Activated naive CD8-positive, alpha-beta T cell treated with anti-CD3 and anti-CD28 coated beads, Interleukin-2, amount 10 ng/mL, durations not matched to agents 7 days and 5 days (primary cell): ENCODE data around the gene BMPER. TPM values are rescaled to one million over a fixed set of nuclear protein-coding genes. Genes with fewer than 3 reads are reported as not detected.

Experiments used
- ATAC-seq: fragments of 150-1000 bp; cut with Tn5 transposase; one replicate; pipeline ENCODE4 v1.10.0; 2021; ENCODE audit warnings: low read depth, moderate library complexity
- POLR2A ChIA-PET: fragments of 350-600 bp; sonication (Branson Sonifier 250); formaldehyde crosslinking; loops from one replicate; lab custom pipeline; 2021; ENCODE audit warnings: antibody characterized with exemption; lab: Charles Lee
- DNase-seq: peaks from one replicate; pipeline ENCODE4 v3.0.0; 2021
- H3K27ac Mint-ChIP-seq: one replicate; pipeline ENCODE4 v1.8.0; 2022; ENCODE audit warnings: mild to moderate bottlenecking, mixed read lengths
- H3K27me3 Mint-ChIP-seq: one replicate; pipeline ENCODE4 v1.8.0; 2022; ENCODE audit warnings: mild to moderate bottlenecking, moderate library complexity, mixed read lengths
- H3K36me3 Mint-ChIP-seq: one replicate; pipeline ENCODE4 v1.8.0; 2021; ENCODE audit warnings: mild to moderate bottlenecking, mixed read lengths
- H3K4me1 Mint-ChIP-seq: one replicate; pipeline ENCODE4 v1.8.0; 2021; ENCODE audit warnings: mixed read lengths
- H3K4me3 Mint-ChIP-seq: one replicate; pipeline ENCODE4 v1.8.0; 2022; ENCODE audit warnings: mild to moderate bottlenecking, moderate library complexity, mixed read lengths
- H3K9me3 Mint-ChIP-seq: one replicate; pipeline ENCODE4 v1.8.0; 2021; ENCODE audit warnings: mixed read lengths
- total RNA-seq, 2 experiments: library from RNA; stranded (reverse); gene quantifications; one replicate each; pipeline ENCODE4 v1.2.3, GENCODE V29; 2021

Gene BMPER
- total RNA-seq, 2 experiments from 2014 or later: not detected

DNA sequence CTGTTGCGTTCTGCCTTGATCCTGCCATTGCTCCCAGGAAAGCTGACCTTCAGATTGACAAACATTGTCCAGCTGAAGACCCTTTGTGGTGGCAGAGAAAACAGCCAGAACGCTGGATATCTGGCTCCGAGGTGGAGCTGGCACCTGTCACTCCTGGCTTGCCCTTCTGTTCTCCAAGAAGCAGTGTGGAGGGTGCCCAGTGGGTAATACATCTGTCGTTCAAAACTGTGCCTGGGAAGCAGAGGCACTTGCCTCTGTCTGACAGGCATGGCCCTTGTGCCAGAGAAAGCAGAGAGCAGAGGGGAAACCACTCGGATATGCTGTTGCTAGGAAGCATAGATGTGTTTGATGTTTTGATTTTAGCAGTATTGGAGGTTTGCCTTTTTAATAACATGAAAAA is 231.4 kb downstream of the BMPER start:
- no peak overlapping the region for H3K4me3 Mint-ChIP-seq
- POLR2A ChIA-PET: no interaction called here
- no peak overlapping the region for H3K27ac Mint-ChIP-seq
- no peaks in the 10 kb centered on the region for H3K4me1 Mint-ChIP-seq
- H3K36me3 Mint-ChIP-seq: no peaks in the 10 kb centered on the region
- DNase-seq: no peak
- H3K27me3 Mint-ChIP-seq: no peaks in the 10 kb centered on the region
- no peak for ATAC-seq
- no peaks in the 10 kb centered on the region for H3K9me3 Mint-ChIP-seq

DNA sequence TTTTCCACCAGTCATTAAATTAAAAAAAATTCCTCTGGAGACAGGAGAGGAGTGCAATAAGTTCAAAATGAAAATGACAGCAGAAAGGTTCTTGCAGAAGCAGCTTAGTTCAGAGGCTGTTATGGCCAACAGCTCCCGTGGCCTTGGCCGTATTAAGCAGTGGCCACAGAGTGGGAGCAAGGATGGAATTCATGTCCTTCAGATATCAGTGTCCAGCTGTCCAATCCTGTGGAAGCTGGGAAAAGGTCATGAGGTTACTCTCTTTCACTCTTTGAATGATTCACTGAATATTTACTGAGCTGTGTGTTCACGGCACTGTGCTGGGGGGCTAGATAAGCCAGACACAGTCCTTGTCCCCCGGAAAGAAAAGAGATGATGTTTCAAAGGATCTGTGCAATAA is 231.8 kb downstream of the BMPER start:
- H3K27me3 Mint-ChIP-seq: no peaks in the 10 kb centered on the region
- no peaks in the 10 kb centered on the region for H3K4me1 Mint-ChIP-seq
- POLR2A ChIA-PET: no interaction called here

DNA sequence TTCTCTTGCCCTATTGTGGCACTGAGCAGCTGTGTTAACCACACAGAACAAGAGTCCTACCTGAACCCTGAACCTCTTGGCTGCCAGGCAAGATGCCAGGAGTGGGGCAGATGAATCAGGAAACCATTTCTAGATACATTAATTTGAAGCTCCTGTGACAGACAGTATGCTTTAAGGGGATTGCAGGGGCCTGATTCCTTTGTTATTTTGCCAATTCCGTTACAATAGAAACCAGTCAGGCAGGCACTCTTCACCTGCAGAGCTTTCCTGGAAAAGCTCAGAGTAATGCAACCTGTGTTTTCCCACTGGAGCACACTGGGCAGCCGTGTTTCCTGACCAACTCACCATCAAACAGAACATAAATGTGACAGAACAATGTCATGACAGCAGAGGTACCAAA is 233.1 kb downstream of the BMPER start:
- ATAC-seq (no peak), DNase-seq (no peak)
- H3K4me1 Mint-ChIP-seq: no peaks in the 10 kb centered on the region
- no peak overlapping the region for H3K4me3 Mint-ChIP-seq
- POLR2A ChIA-PET: no interaction called here
- no peaks in the 10 kb centered on the region for H3K27me3 Mint-ChIP-seq
- H3K27ac Mint-ChIP-seq: no peak overlapping the region
- H3K9me3 Mint-ChIP-seq: no peaks in the 10 kb centered on the region
- no peaks in the 10 kb centered on the region for H3K36me3 Mint-ChIP-seq

More for the DNA sequence above, 231.8 kb downstream of the BMPER start:
- Mint-ChIP-seq H3K4me3 (no peak overlapping the region), H3K36me3 (no peaks in the 10 kb centered on the region), H3K27ac (no peak overlapping the region), H3K9me3 (no peaks in the 10 kb centered on the region)
- no peak for ATAC-seq
- no peak for DNase-seq

DNA sequence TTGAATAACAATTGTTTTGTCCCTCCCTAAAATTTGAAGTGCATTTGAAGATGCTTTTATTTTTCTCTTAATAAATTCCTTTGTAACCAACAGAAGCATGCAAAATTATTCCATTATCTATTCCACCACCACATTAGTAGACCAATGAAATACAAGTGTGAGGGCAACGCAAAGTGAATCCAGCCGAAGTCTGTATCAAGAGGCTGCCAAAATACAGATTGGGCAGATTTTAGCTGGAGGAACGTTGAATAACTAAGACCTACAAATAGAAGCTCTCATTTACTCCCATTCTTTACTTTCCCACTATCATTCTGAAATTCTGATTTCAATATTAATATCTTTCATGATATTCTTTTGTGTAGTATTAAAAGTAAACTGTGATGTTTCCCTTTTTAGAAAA is 233.7 kb downstream of the BMPER start:
- DNase-seq (no peak), ATAC-seq (no peak)
- no peak overlapping the region for H3K27ac Mint-ChIP-seq
- H3K4me3 Mint-ChIP-seq: no peak overlapping the region
- no peaks in the 10 kb centered on the region for H3K27me3 Mint-ChIP-seq
- H3K9me3 Mint-ChIP-seq: no peaks in the 10 kb centered on the region
- POLR2A ChIA-PET: no interaction called here
- H3K36me3 Mint-ChIP-seq: no peaks in the 10 kb centered on the region
- H3K4me1 Mint-ChIP-seq: no peaks in the 10 kb centered on the region

DNA sequence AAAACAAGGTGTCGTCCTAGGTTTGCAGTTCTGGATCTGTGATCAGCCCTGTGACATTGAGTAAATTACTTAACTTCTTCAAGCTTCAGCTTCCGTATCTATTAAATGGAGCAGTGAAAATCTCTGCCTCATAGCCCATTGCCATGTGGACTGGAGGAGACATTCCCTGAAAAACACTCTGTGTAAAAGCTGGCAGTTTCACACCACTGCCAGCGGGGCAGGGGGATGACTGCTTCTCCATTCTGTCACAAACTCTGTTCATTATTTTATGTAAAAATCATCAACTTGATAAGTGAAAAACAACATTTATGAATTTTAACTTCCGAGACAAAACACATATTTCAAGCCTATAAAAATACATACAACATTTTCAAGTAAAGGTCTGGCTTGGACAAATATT is 234.7 kb downstream of the BMPER start:
- DNase-seq (no peak), ATAC-seq (no peak)
- H3K4me3 Mint-ChIP-seq: no peak overlapping the region
- no peaks in the 10 kb centered on the region for H3K9me3 Mint-ChIP-seq
- no peak overlapping the region for H3K27ac Mint-ChIP-seq
- POLR2A ChIA-PET: no interaction called here
- H3K4me1 Mint-ChIP-seq: no peaks in the 10 kb centered on the region
- no peaks in the 10 kb centered on the region for H3K27me3 Mint-ChIP-seq
- H3K36me3 Mint-ChIP-seq: no peaks in the 10 kb centered on the region

DNA sequence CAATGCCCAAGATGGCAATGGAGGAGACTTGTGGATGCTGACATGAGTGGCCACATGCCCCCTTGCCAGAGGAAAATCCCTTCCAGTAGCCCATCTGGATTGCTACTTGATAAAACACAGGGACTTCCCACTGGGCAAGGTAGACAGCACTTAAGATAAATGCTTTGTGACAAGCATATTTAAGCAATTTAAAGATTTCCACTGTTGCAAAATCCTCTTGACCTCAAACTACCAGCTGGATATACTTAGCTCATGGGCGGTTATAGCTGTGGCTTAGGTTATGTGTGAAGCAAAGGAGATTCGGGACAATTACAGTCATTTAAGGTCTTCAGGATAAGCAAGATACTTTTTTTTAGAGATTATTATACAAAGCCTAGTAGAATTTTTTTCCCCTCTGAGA is 238.1 kb downstream of the BMPER start:
- Mint-ChIP-seq H3K27me3 (no peaks in the 10 kb centered on the region), H3K27ac (no peak overlapping the region), H3K4me3 (no peak overlapping the region), H3K36me3 (no peaks in the 10 kb centered on the region), H3K9me3 (no peaks in the 10 kb centered on the region), H3K4me1 (no peaks in the 10 kb centered on the region)
- ATAC-seq (no peak), DNase-seq (no peak)
- POLR2A ChIA-PET: no interaction called here

DNA sequence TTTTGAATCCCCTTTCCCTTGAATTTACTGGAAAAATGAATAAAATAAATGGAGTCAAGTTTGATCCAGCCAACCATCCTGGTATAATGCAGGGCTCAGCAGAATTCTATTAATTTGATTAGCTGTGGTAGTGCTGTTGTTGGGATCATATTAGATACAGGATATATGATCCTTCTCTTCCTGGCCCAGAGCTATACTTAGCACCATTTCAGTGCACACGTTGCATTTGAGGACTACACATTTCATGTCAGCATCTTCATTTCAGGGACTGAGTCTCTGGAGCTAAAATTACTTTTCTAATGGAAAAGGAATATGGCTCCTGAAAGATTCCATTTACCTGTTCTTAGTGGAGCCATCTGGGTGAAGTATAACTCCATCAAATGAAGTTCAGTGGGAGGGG is 240.3 kb downstream of the BMPER start:
- Mint-ChIP-seq H3K4me3 (no peak overlapping the region), H3K4me1 (no peaks in the 10 kb centered on the region), H3K9me3 (no peaks in the 10 kb centered on the region), H3K27ac (no peak overlapping the region), H3K36me3 (no peaks in the 10 kb centered on the region), H3K27me3 (no peaks in the 10 kb centered on the region)
- DNase-seq: no peak
- POLR2A ChIA-PET: no interaction called here
- no peak for ATAC-seq

DNA sequence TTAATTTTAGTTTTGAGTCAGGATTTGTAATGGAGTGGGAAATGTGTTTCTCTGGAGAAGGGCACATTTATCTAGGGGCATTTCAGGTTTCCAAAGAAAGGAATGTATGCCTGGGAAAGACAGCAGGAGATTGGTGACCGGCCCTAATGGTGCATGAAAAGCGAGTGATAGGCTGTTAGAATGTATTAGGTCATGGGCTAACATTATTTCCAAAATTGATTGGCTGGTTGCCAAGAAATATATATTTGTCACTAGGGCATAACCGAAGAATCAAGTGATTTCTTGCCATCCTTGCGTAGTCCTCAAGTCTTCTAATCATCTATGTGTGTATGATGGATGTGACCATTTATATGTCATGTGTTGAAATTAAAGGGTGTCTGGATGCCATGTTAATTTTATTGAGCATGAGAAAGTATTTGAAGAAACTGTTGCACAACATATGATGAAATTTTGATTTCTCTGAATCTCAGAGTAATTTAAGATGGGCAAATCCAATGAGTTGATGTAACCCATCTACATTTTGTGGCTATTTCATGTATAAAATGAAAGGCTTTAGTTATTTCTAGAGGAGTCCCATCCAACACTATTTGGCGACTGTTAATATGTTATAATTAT is 248.4 kb downstream of the BMPER start:
- Mint-ChIP-seq H3K36me3 (no peaks in the 10 kb centered on the region), H3K4me1 (no peaks in the 10 kb centered on the region), H3K9me3 (peaks cover 3% of the 10 kb centered on the region), H3K27ac (no peak overlapping the region), H3K4me3 (no peak overlapping the region), H3K27me3 (no peaks in the 10 kb centered on the region)
- POLR2A ChIA-PET: no interaction called here
- DNase-seq: no peak
- no peak for ATAC-seq

DNA sequence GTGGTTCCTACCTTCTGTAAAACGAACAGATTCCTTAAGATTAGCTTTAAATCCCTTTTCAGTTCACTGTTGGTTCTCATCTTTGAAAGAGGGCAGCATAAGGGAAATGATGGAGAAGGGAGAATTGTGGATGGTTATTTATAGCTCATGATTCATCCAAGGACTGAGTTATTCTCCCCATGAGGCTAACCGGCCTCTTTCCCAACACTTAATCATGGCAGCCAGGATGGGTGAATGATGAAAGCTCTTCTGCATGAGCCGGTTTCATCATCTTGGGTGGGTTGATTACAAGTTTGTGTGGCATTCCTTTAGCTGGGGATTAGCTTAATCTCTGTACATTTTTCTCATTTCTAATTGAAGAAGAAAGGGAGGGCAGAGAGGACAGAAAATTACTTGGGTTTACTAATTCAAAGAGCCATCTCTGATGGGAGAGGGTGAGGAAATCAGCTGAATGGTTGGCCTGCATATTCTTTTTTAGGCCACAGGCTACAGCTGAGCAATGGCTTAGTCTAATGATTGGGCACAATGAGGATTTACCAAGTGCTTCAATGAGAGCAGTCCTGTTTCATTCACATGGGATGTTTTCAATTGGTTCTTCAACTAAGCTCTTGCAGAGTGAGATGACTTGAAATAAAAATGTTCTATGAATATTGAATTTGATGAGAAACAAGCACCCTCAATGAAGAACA is 250.0 kb downstream of the BMPER start:
- no peak overlapping the region for H3K4me3 Mint-ChIP-seq
- ATAC-seq: no peak

DNA sequence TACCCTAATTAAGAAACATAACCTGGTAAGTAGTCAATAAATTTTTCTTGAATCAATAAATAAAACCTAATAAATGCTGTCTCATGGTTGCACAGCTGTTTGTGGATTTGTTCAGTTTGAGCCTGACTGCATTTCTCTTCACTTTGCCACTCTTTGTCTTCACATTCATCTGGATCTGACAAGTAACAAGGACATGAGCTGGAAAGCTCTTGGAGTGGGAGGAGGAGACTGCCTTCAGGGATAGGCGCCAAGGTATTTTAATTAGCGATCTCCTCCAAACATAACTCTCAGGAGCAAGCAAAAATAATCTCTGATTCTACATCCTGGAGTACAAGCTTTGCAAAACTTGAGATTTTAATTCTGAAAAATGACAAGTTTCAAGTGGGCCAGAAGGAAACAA is 251.0 kb downstream of the BMPER start:
- H3K27ac Mint-ChIP-seq: no peak overlapping the region
- H3K4me1 Mint-ChIP-seq: no peaks in the 10 kb centered on the region
- H3K27me3 Mint-ChIP-seq: no peaks in the 10 kb centered on the region

More for the DNA sequence above, 250.0 kb downstream of the BMPER start:
- no peak for DNase-seq
- Mint-ChIP-seq H3K36me3 (no peaks in the 10 kb centered on the region), H3K9me3 (peaks cover 3% of the 10 kb centered on the region), H3K4me1 (no peaks in the 10 kb centered on the region), H3K27me3 (no peaks in the 10 kb centered on the region), H3K27ac (no peak overlapping the region)
- POLR2A ChIA-PET: no interaction called here

DNA sequence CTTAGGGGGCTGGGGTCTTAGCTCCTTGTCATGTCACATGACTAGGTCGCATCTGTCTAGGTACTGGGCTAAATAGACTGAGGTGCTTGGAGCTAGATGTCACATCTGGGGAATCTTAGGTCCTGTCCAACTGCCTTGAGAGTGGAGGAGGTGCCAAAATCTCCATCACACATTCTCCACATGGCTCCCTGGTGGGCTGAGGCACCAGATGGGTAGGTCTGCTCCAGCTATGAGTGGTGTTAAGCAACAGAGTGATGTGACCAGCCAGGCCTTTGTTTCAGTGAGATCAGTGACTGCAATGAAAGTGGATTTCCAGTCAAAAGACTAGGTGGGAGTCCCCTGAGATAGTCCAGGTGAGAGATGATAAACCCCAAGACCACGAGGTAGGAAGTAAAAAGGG is 251.8 kb downstream of the BMPER start:
- Mint-ChIP-seq H3K4me3 (no peak overlapping the region), H3K36me3 (no peaks in the 10 kb centered on the region), H3K27me3 (no peaks in the 10 kb centered on the region), H3K27ac (no peak overlapping the region), H3K9me3 (peaks cover 4% of the 10 kb centered on the region), H3K4me1 (no peaks in the 10 kb centered on the region)
- no peak for ATAC-seq
- POLR2A ChIA-PET: no interaction called here
- no peak for DNase-seq

More for the DNA sequence above, 251.0 kb downstream of the BMPER start:
- H3K36me3 Mint-ChIP-seq: no peaks in the 10 kb centered on the region
- ATAC-seq: no peak
- no peak overlapping the region for H3K4me3 Mint-ChIP-seq
- POLR2A ChIA-PET: no interaction called here
- DNase-seq: no peak
- H3K9me3 Mint-ChIP-seq: peaks cover 3% of the 10 kb centered on the region

DNA sequence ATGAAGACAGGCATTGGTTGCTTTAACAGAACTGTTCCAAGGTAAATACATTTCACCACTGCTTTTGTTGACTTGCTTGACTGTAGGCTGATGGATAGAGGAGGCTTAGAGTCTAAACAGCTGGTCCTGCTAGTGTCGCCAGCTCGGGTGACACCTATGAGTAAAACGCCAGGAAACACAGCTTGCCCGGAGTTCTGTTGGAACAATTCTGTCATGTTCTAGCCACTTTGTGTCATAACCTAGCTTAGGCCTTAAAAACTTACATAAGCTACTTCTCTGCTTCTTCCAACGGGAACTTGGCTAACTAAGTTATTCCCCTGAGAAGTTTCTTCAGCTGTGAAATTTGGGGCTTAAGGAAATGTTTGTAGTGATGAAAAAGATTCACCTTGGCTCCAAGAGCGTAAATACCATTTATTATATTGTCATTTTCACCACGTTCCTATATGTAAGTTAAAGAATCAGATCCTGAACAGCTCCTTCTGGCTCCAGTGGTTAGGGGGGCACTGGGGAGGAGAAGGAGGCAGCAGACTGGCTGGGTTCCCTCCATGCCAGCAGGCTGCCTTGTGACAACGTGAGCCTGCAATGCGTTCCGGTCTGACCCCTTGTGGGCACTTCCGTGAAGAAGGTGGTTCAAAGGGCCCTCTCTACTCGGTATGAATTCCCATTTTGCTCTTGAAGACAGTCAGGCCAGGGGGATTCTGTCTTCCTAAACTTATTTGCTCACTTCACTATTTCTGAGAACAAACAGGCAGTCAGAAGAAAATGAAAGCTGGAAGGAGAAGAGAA is 253.2 kb downstream of the BMPER start:
- Mint-ChIP-seq H3K27ac (no peak overlapping the region), H3K36me3 (no peaks in the 10 kb centered on the region), H3K4me3 (no peak overlapping the region), H3K4me1 (no peaks in the 10 kb centered on the region), H3K9me3 (peaks cover 6% of the 10 kb centered on the region), H3K27me3 (no peaks in the 10 kb centered on the region)
- DNase-seq: no peak
- ATAC-seq: no peak
- POLR2A ChIA-PET: no interaction called here

DNA sequence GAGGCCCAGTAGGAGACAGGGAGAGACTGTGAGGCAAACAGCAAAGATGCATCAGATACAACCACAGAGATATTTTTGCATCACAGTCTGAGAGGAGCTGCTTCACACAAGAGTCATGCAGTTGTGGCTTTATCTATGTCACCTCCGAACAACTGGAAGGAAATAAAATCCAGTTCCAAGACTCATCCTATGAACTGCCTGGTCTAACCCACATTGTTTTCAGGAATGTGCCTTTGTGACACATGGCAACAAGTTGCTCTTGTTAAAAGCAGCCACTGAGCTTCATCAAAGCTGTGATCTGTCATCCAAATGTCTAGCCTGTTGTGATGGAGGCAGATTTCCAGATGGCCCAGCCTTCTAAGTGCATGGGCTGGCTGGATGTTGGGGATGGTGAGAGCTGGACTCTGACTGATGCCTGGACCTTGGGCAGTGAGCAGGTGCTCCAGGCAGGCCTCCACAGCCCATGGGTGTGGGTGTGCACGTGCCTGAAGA is 255.0 kb downstream of the BMPER start:
- no peak for DNase-seq
- POLR2A ChIA-PET: no interaction called here
- Mint-ChIP-seq H3K27me3 (no peaks in the 10 kb centered on the region), H3K4me3 (no peak overlapping the region), H3K4me1 (no peaks in the 10 kb centered on the region), H3K27ac (no peak overlapping the region), H3K36me3 (no peaks in the 10 kb centered on the region), H3K9me3 (peaks cover 6% of the 10 kb centered on the region)
- ATAC-seq: no peak
